ENCODE measurements around the gene AGPAT1. TPM values are rescaled to one million over a fixed set of nuclear protein-coding genes. Genes with fewer than 3 reads are reported as not detected.

AGPAT1 gene
- total and polyA plus RNA-seq, 2 of the 13 experiments (the other 11 are each of a cell fraction or from before 2014, with no cell fraction given), result 51.3 to 139 TPM

DNA sequence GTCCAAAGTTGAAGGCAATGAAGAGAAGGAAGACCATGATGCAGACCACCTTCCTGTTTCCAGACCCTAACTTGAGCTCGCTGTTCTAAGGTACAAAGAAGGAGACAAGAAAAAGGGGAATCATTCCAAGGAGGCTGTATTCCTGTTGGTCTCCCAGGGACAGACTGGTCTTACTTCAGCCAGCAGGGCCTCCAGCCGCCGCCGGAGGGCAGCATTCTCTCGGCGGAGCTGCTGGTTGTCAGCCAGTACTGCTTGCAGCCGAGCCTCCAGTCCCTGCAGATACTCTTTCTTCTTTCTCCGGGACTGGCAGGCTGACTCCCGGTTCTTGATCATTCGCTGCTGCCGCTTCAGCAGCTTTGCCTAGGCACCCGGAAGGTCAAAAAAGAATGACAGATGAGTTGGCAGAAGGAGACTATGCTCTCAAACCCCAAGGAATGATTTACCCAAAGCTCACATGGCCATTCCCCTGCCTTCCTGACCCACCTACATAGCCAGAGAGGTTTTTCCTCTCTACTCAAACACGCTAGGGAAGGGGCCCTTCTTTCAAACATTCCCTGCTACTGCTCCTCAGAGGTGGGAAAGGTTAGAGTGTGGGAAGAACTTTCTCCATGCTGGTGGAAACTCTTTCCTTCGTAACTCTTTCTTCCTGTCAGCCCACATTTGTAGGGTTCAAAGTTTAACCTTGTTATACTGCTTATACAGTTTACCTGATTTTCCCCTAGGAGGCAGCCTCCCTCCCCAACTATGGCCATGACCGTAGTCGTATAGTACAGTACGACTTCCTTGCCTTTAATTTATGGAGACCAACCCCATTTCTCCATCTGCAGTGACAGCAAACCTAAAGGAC is 56.9 kb downstream of the AGPAT1 start (continued):
- TF ChIP-seq, protein P1, sequence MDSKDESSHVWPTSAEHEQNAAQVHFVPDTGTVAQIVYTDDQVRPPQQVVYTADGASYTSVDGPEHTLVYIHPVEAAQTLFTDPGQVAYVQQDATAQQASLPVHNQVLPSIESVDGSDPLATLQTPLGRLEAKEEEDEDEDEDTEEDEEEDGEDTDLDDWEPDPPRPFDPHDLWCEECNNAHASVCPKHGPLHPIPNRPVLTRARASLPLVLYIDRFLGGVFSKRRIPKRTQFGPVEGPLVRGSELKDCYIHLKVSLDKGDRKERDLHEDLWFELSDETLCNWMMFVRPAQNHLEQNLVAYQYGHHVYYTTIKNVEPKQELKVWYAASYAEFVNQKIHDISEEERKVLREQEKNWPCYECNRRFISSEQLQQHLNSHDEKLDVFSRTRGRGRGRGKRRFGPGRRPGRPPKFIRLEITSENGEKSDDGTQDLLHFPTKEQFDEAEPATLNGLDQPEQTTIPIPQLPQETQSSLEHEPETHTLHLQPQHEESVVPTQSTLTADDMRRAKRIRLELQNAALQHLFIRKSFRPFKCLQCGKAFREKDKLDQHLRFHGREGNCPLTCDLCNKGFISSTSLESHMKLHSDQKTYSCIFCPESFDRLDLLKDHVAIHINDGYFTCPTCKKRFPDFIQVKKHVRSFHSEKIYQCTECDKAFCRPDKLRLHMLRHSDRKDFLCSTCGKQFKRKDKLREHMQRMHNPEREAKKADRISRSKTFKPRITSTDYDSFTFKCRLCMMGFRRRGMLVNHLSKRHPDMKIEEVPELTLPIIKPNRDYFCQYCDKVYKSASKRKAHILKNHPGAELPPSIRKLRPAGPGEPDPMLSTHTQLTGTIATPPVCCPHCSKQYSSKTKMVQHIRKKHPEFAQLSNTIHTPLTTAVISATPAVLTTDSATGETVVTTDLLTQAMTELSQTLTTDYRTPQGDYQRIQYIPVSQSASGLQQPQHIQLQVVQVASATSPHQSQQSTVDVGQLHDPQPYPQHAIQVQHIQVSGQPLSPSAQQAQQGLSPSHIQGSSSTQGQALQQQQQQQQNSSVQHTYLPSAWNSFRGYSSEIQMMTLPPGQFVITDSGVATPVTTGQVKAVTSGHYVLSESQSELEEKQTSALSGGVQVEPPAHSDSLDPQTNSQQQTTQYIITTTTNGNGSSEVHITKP (CRISPR knock-in tag; IDR thresholded peaks at IDR 0.05; ENCODE audit: low read depth), result peak; percentile 77; the same call in 1 of the 2 replicates
- TF ChIP-seq U2AF1 (optimal IDR thresholded peaks at IDR 0.05; ENCODE audit: low read depth, low read length) (peak; percentile 24), REXO4 (CRISPR knock-in tag; IDR thresholded peaks at IDR 0.05; ENCODE audit: borderline replicate concordance) (no peak), SRY (CRISPR knock-in tag; IDR thresholded peaks at IDR 0.05) (no peak; the same call in 1 of the 2 replicates), RFX3 (CRISPR knock-in tag; IDR thresholded peaks at IDR 0.05) (peak; percentile 25; the same call in 1 of the 2 replicates), NR2C2 (CRISPR knock-in tag; IDR thresholded peaks at IDR 0.05; ENCODE audit: borderline replicate concordance) (0 out of 2 replicates have a peak, but pooled peaks have one; percentile 45), ZIK1 (CRISPR knock-in tag; IDR thresholded peaks at IDR 0.05; ENCODE audit: borderline replicate concordance, low read depth) (peak; percentile 20; the same call in 1 of the 2 replicates), ZSCAN25 (CRISPR knock-in tag; IDR thresholded peaks at IDR 0.05) (peak; percentile 65; the same call in 1 of the 2 replicates), MEIS2 (CRISPR knock-in tag; IDR thresholded peaks at IDR 0.05) (peak; percentile 82; the same call in 1 of the 2 replicates), ISL2 (CRISPR knock-in tag; IDR thresholded peaks at IDR 0.05) (peak; percentile 79), NKX3-1 (CRISPR knock-in tag; IDR thresholded peaks at IDR 0.05) (no peak; the same call in 1 of the 2 replicates)
- TF ChIP-seq, protein P2, sequence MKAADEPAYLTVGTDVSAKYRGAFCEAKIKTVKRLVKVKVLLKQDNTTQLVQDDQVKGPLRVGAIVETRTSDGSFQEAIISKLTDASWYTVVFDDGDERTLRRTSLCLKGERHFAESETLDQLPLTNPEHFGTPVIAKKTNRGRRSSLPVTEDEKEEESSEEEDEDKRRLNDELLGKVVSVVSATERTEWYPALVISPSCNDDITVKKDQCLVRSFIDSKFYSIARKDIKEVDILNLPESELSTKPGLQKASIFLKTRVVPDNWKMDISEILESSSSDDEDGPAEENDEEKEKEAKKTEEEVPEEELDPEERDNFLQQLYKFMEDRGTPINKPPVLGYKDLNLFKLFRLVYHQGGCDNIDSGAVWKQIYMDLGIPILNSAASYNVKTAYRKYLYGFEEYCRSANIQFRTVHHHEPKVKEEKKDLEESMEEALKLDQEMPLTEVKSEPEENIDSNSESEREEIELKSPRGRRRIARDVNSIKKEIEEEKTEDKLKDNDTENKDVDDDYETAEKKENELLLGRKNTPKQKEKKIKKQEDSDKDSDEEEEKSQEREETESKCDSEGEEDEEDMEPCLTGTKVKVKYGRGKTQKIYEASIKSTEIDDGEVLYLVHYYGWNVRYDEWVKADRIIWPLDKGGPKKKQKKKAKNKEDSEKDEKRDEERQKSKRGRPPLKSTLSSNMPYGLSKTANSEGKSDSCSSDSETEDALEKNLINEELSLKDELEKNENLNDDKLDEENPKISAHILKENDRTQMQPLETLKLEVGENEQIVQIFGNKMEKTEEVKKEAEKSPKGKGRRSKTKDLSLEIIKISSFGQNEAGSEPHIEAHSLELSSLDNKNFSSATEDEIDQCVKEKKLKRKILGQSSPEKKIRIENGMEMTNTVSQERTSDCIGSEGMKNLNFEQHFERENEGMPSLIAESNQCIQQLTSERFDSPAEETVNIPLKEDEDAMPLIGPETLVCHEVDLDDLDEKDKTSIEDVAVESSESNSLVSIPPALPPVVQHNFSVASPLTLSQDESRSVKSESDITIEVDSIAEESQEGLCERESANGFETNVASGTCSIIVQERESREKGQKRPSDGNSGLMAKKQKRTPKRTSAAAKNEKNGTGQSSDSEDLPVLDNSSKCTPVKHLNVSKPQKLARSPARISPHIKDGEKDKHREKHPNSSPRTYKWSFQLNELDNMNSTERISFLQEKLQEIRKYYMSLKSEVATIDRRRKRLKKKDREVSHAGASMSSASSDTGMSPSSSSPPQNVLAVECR (CRISPR knock-in tag; IDR thresholded peaks at IDR 0.05; ENCODE audit: borderline replicate concordance), result peak; percentile 75; the same call in 1 of the 2 replicates
- TF ChIP-seq, protein P3, sequence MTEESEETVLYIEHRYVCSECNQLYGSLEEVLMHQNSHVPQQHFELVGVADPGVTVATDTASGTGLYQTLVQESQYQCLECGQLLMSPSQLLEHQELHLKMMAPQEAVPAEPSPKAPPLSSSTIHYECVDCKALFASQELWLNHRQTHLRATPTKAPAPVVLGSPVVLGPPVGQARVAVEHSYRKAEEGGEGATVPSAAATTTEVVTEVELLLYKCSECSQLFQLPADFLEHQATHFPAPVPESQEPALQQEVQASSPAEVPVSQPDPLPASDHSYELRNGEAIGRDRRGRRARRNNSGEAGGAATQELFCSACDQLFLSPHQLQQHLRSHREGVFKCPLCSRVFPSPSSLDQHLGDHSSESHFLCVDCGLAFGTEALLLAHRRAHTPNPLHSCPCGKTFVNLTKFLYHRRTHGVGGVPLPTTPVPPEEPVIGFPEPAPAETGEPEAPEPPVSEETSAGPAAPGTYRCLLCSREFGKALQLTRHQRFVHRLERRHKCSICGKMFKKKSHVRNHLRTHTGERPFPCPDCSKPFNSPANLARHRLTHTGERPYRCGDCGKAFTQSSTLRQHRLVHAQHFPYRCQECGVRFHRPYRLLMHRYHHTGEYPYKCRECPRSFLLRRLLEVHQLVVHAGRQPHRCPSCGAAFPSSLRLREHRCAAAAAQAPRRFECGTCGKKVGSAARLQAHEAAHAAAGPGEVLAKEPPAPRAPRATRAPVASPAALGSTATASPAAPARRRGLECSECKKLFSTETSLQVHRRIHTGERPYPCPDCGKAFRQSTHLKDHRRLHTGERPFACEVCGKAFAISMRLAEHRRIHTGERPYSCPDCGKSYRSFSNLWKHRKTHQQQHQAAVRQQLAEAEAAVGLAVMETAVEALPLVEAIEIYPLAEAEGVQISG (CRISPR knock-in tag; IDR thresholded peaks at IDR 0.05), result peak; percentile 78
- TF ChIP-seq, protein P4, sequence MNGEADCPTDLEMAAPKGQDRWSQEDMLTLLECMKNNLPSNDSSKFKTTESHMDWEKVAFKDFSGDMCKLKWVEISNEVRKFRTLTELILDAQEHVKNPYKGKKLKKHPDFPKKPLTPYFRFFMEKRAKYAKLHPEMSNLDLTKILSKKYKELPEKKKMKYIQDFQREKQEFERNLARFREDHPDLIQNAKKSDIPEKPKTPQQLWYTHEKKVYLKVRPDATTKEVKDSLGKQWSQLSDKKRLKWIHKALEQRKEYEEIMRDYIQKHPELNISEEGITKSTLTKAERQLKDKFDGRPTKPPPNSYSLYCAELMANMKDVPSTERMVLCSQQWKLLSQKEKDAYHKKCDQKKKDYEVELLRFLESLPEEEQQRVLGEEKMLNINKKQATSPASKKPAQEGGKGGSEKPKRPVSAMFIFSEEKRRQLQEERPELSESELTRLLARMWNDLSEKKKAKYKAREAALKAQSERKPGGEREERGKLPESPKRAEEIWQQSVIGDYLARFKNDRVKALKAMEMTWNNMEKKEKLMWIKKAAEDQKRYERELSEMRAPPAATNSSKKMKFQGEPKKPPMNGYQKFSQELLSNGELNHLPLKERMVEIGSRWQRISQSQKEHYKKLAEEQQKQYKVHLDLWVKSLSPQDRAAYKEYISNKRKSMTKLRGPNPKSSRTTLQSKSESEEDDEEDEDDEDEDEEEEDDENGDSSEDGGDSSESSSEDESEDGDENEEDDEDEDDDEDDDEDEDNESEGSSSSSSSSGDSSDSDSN (CRISPR knock-in tag; IDR thresholded peaks at IDR 0.05), result peak; percentile 55; the same call in 1 of the 2 replicates
